CD4-positive, alpha-beta T cell (primary cell): ENCODE data around the gene HPD. TPM values are rescaled to one million over a fixed set of nuclear protein-coding genes. Genes with fewer than 3 reads are reported as not detected.
A peak's percentile ranks its signal among the peaks of the same experiment; 100 is the strongest.

Experiments
- ATAC-seq: fragments of 200-7000 bp; cut with Tn5 transposase; one replicate; pipeline ENCODE4 v1.10.0; 2022; ENCODE audit warnings: mild to moderate bottlenecking; ENCODE audit not compliant: poor library complexity
- CTCF ChIA-PET: fragments of 350-600 bp; sonication (Branson Sonifier 250); formaldehyde crosslinking; loops from one replicate; lab custom pipeline; 2021; ENCODE audit warnings: antibody characterized with exemption, inconsistent platforms; lab: Charles Lee
- POLR2A ChIA-PET: fragments of 350-600 bp; sonication (Branson Sonifier 250); formaldehyde crosslinking; loops from one replicate; lab custom pipeline; 2021; ENCODE audit warnings: antibody characterized with exemption, inconsistent platforms; lab: Charles Lee
- DNase-seq, 14 experiments: peaks; one replicate each; pipeline ENCODE4 v3.0.0-alpha.2; 2013 to 2020; ENCODE audit warnings: mixed read lengths in 2 of 14
- H3K27ac ChIP-seq, 2 donors: one replicate each; pipeline versions ENCODE4 v1.5.1 to v1.7.0; 2013; ENCODE audit warnings: low read length in 2 of 2, low read depth in 1 of 2, mild to moderate bottlenecking in 1 of 2
- H3K27me3 ChIP-seq, 2 experiments: 1 replicate in 1 of 2; 2 replicates in 1 of 2; pipeline versions ENCODE4 v1.6.1 to v1.7.0; 2013; ENCODE audit warnings: low read length in 2 of 2, control low read depth in 1 of 2, mild to moderate bottlenecking in 1 of 2, moderate library complexity in 1 of 2; ENCODE audit not compliant: insufficient read depth in 2 of 2, control insufficient read depth in 1 of 2
- H3K36me3 ChIP-seq: one replicate; pipeline ENCODE4 v1.6.1; 2013; ENCODE audit warnings: low read length, control low read depth; ENCODE audit not compliant: insufficient read depth
- H3K4me1 ChIP-seq: one replicate; pipeline ENCODE4 v1.6.1; 2013; ENCODE audit warnings: low read length, control low read depth; ENCODE audit not compliant: insufficient read depth
- H3K4me3 ChIP-seq: one replicate; pipeline ENCODE4 v1.5.1; 2013; ENCODE audit warnings: mild to moderate bottlenecking, low read length, moderate library complexity
- H3K9me3 ChIP-seq, 2 experiments: 1 replicate in 1 of 2; 2 replicates in 1 of 2; pipeline versions ENCODE4 v1.6.1 to v1.7.0; 2013; ENCODE audit warnings: low read length in 2 of 2, mild to moderate bottlenecking in 2 of 2, control low read depth in 1 of 2, moderate library complexity in 1 of 2; ENCODE audit not compliant: control insufficient read depth in 1 of 2, insufficient read depth in 1 of 2
- H3K27ac Mint-ChIP-seq: one replicate; pipeline ENCODE4 v1.8.0; 2020; ENCODE audit warnings: mixed read lengths
- H3K27me3 Mint-ChIP-seq: one replicate; pipeline ENCODE4 v1.8.0; 2021; ENCODE audit warnings: mixed read lengths
- H3K36me3 Mint-ChIP-seq: one replicate; pipeline ENCODE4 v1.8.0; 2021; ENCODE audit warnings: low read depth, mixed read lengths
- H3K4me1 Mint-ChIP-seq: one replicate; pipeline ENCODE4 v1.8.0; 2021; ENCODE audit warnings: low read depth, mixed read lengths
- H3K4me3 Mint-ChIP-seq: one replicate; pipeline ENCODE4 v1.8.0; 2020; ENCODE audit warnings: mild to moderate bottlenecking, mixed read lengths
- H3K9me3 Mint-ChIP-seq: one replicate; pipeline ENCODE4 v1.8.0; 2020; ENCODE audit warnings: mixed read lengths
- CTCF ChIP-seq: fragments of 200-600 bp; IDR thresholded peaks from one replicate; pipeline ENCODE4 v1.8.0; 2022; ENCODE audit warnings: antibody characterized with exemption, mild to moderate bottlenecking
- intact Hi-C, 2 experiments: fragments of 100-400 bp; cut with DNase I in 1 of 2; cut with micrococcal nuclease in 1 of 2; formaldehyde crosslinking; loops; one replicate each; pipeline versions ENCODE4 v1.15.1 to v1.9.0; 2023 to 2025; cut with DNase I, micrococcal nuclease
- total RNA-seq, 174 experiments: library from RNA in 2 of 174; stranded (reverse) in 2 of 174; gene quantifications; one replicate each; pipeline ENCODE4 v1.2.3 and lab custom pipeline; 2021 to 2026

Gene HPD
- total RNA-seq, 2 experiments from 2014 or later = not detected

GRCh38 chr12:121839993-121840761, 18.5 kb downstream of the HPD start:
- Histone ChIP-seq H3K27ac (peak overlapping the region; percentile 21 to 44), H3K9me3 (no peaks in the 10 kb centered on the region), H3K27me3 (no peaks in the 10 kb centered on the region), H3K36me3 (no peaks in the 10 kb centered on the region), H3K4me1 (peaks cover 18% of the 10 kb centered on the region), H3K4me3 (peak overlapping the region; percentile 85)
- ATAC-seq (no peak), DNase-seq (no peak)
- H3K4me1 Mint-ChIP-seq = peaks cover 14% of the 10 kb centered on the region
- H3K27me3 Mint-ChIP-seq = no peaks in the 10 kb centered on the region
- ChIA-PET CTCF (interaction anchor here (0.6 to 4.5 kb wide), 5 partner anchors 29 to 296 kb away, joined by 3 to 44 read pairs (median 4); partner anchors contain the start of genes ORAI1 and RHOF), POLR2A (interaction anchor here (0.6 to 2.0 kb wide), 6 partner anchors 12 to 53 kb away, joined by 4 to 5 read pairs (median 4); partner anchors contain the start of genes PSMD9 and RHOF)
- TF ChIP-seq CTCF = no peak
- H3K4me3 Mint-ChIP-seq = peak overlapping the region; percentile 94
- no peaks in the 10 kb centered on the region for H3K36me3 Mint-ChIP-seq
- intact Hi-C loops = loop anchor here (1.0 to 5.0 kb wide), 4 partner anchors 45 to 127 kb away; partner anchors contain the start of genes PSMD9 (in 2 of the 2) and TMEM120B (in 1 of the 2)
- peak overlapping the region; percentile 77 for H3K27ac Mint-ChIP-seq
- no peaks in the 10 kb centered on the region for H3K9me3 Mint-ChIP-seq

GRCh38 chr12:121839106-121839992, 19.3 kb downstream of the HPD start:
- no peaks in the 10 kb centered on the region for H3K9me3 Mint-ChIP-seq
- intact Hi-C loops = loop anchor here (1.0 to 5.0 kb wide), 4 partner anchors 45 to 127 kb away; partner anchors contain the start of genes PSMD9 (in 2 of the 2) and TMEM120B (in 1 of the 2)
- POLR2A ChIA-PET = interaction anchor here (0.6 to 3.4 kb wide), 8 partner anchors 11 to 52 kb away, joined by 3 to 22 read pairs (median 4); partner anchors contain the start of genes PSMD9, RHOF and SETD1B

More at GRCh38 chr12:121839106-121839992, 19.3 kb downstream of the HPD start:
- DNase-seq (peak; percentile 99 to 100 (median 100)), ATAC-seq (peak; percentile 97)
- no peaks in the 10 kb centered on the region for H3K36me3 ChIP-seq
- H3K27ac ChIP-seq = peak overlapping the region; percentile 21 to 44
- no peaks in the 10 kb centered on the region for H3K9me3 ChIP-seq
- peak overlapping the region; percentile 77 for H3K27ac Mint-ChIP-seq
- H3K36me3 Mint-ChIP-seq = no peaks in the 10 kb centered on the region
- H3K27me3 ChIP-seq = no peaks in the 10 kb centered on the region
- H3K27me3 Mint-ChIP-seq = no peaks in the 10 kb centered on the region
- peak overlapping the region; percentile 94 for H3K4me3 Mint-ChIP-seq
- peaks cover 14% of the 10 kb centered on the region for H3K4me1 Mint-ChIP-seq
- peak overlapping the region; percentile 85 for H3K4me3 ChIP-seq
- TF ChIP-seq CTCF = peak; percentile 54
- CTCF ChIA-PET = interaction anchor here (0.7 to 4.5 kb wide), 6 partner anchors 11 to 213 kb away, joined by 3 to 44 read pairs (median 6); partner anchors contain the start of genes ORAI1, PSMD9 and RHOF
- peaks cover 18% of the 10 kb centered on the region for H3K4me1 ChIP-seq
